ENCODE data around the gene CGREF1.

The CGREF1 gene

GRCh38 chr2:27150639-27151230 lies 31.8 kb upstream of the CGREF1 start:
- TF ChIP-seq CTCF (IDR thresholded peaks at IDR 0.05; ENCODE audit: insufficient read depth, low read length, poor library complexity, severe bottlenecking): no peak
- no peak for DNase-seq (ENCODE audit: extremely low read depth, insufficient read length)
- Histone ChIP-seq H3K27me3 (replicated peaks; ENCODE audit: control insufficient read depth, insufficient read depth, low read length) (no peaks in the 10 kb centered on the region), H3K36me3 (ENCODE audit: control insufficient read depth, insufficient read depth, low read length) (no peaks in the 10 kb centered on the region), H3K4me3 (replicated peaks; ENCODE audit: low read depth, low read length) (no peak overlapping the region)

GRCh38 chr2:27149570-27150405 lies 30.9 kb upstream of the CGREF1 start:
- Histone ChIP-seq H3K4me3 (replicated peaks; ENCODE audit: low read depth, low read length) (no peak overlapping the region), H3K27me3 (replicated peaks; ENCODE audit: control insufficient read depth, insufficient read depth, low read length) (no peaks in the 10 kb centered on the region), H3K36me3 (ENCODE audit: control insufficient read depth, insufficient read depth, low read length) (no peaks in the 10 kb centered on the region)
- no peak for TF ChIP-seq CTCF (IDR thresholded peaks at IDR 0.05; ENCODE audit: insufficient read depth, low read length, poor library complexity, severe bottlenecking)
- DNase-seq (ENCODE audit: extremely low read depth, insufficient read length): no peak

GRCh38 chr2:27148801-27149439 lies 30.0 kb upstream of the CGREF1 start, which contains the start of gene TCF23:
Gene TCF23 (plus strand): TSS chr2:27149004. CDS start chr2:27149134, 130 bp downstream.
- H3K4me3 ChIP-seq (replicated peaks; ENCODE audit: low read depth, low read length): no peak within 1 kb of the TSS
- no peak for TF ChIP-seq CTCF (IDR thresholded peaks at IDR 0.05; ENCODE audit: insufficient read depth, low read length, poor library complexity, severe bottlenecking)
- no peak for DNase-seq (ENCODE audit: extremely low read depth, insufficient read length)
- no peaks in the 10 kb centered on the region for H3K36me3 ChIP-seq (ENCODE audit: control insufficient read depth, insufficient read depth, low read length)
- no peaks in the 10 kb centered on the region for H3K27me3 ChIP-seq (replicated peaks; ENCODE audit: control insufficient read depth, insufficient read depth, low read length)

GRCh38 chr2:27147935-27148334 lies 29.0 kb upstream of the CGREF1 start:
- DNase-seq (ENCODE audit: extremely low read depth, insufficient read length): no peak
- Histone ChIP-seq H3K36me3 (ENCODE audit: control insufficient read depth, insufficient read depth, low read length) (no peaks in the 10 kb centered on the region), H3K4me3 (replicated peaks; ENCODE audit: low read depth, low read length) (no peak overlapping the region), H3K27me3 (replicated peaks; ENCODE audit: control insufficient read depth, insufficient read depth, low read length) (no peaks in the 10 kb centered on the region)
- no peak for TF ChIP-seq CTCF (IDR thresholded peaks at IDR 0.05; ENCODE audit: insufficient read depth, low read length, poor library complexity, severe bottlenecking)

GRCh38 chr2:27145682-27146081 lies 26.8 kb upstream of the CGREF1 start:
- no peak for DNase-seq (ENCODE audit: extremely low read depth, insufficient read length)
- TF ChIP-seq CTCF (IDR thresholded peaks at IDR 0.05; ENCODE audit: insufficient read depth, low read length, poor library complexity, severe bottlenecking): no peak
- H3K27me3 ChIP-seq (replicated peaks; ENCODE audit: control insufficient read depth, insufficient read depth, low read length): no peaks in the 10 kb centered on the region
- no peak overlapping the region for H3K4me3 ChIP-seq (replicated peaks; ENCODE audit: low read depth, low read length)
- no peaks in the 10 kb centered on the region for H3K36me3 ChIP-seq (ENCODE audit: control insufficient read depth, insufficient read depth, low read length)
